ENCODE data around the gene DTX3.
"Not testable (repeated sequence)": the region's sequence is repeated elsewhere in the genome, so short reads cannot be mapped to it uniquely, and the experiment has no call there.

DTX3 gene

GRCh38 chr12:57637364-57637763, 32.7 kb downstream of the DTX3 start:
- DNase-seq (ENCODE audit: low read depth), result no peak
- H3K4me3 ChIP-seq (ENCODE audit: low read depth, low read length), result no peak overlapping the region
- TF ChIP-seq CTCF (conservative IDR thresholded peaks at IDR 0.05; ENCODE audit: low read depth, low read length), result peak; percentile 10

GRCh38 chr12:57638096-57638495, 33.5 kb downstream of the DTX3 start:
- TF ChIP-seq CTCF (conservative IDR thresholded peaks at IDR 0.05; ENCODE audit: low read depth, low read length), result no peak

GRCh38 chr12:57640175-57641042, 35.8 kb downstream of the DTX3 start:
- no peak for DNase-seq (ENCODE audit: low read depth)
- no peak for TF ChIP-seq CTCF (conservative IDR thresholded peaks at IDR 0.05; ENCODE audit: low read depth, low read length)
- no peak overlapping the region for H3K4me3 ChIP-seq (ENCODE audit: low read depth, low read length)

More at GRCh38 chr12:57638096-57638495, 33.5 kb downstream of the DTX3 start:
- DNase-seq (ENCODE audit: low read depth), result no peak
- no peak overlapping the region for H3K4me3 ChIP-seq (ENCODE audit: low read depth, low read length)

- no peak for TF ChIP-seq CTCF (conservative IDR thresholded peaks at IDR 0.05; ENCODE audit: low read depth, low read length)
- H3K4me3 ChIP-seq (ENCODE audit: low read depth, low read length), result no peak overlapping the region
- DNase-seq (ENCODE audit: low read depth), result no peak
Measured at GRCh38 chr12:57641699-57642442, 37.2 kb downstream of the DTX3 start.

- peak; percentile 22 for DNase-seq (ENCODE audit: low read depth)
- H3K4me3 ChIP-seq (ENCODE audit: low read depth, low read length), result not testable (repeated sequence)
Measured at GRCh38 chr12:57645990-57646658, 41.5 kb downstream of the DTX3 start.

GRCh38 chr12:57646659-57647049, 42.0 kb downstream of the DTX3 start:
- not testable (repeated sequence) for H3K4me3 ChIP-seq (ENCODE audit: low read depth, low read length); DNase-seq (ENCODE audit: low read depth)

- DNase-seq (ENCODE audit: low read depth), result no peak
- no peak for TF ChIP-seq CTCF (conservative IDR thresholded peaks at IDR 0.05; ENCODE audit: low read depth, low read length)
- no peak overlapping the region for H3K4me3 ChIP-seq (ENCODE audit: low read depth, low read length)
Measured at GRCh38 chr12:57654042-57654441, 49.4 kb downstream of the DTX3 start.

All from choroid plexus epithelial cell (primary cell).